HL-60 (cell line): ENCODE measurements around the gene GJC3.

ENCODE experiments used
- POLR2AphosphoS5 ChIP-seq: IDR thresholded peaks from 2 replicates; pipeline ENCODE4 v1.6.1; 2012; ENCODE audit warnings: low read depth
- TF ChIP-seq, protein P1 (sequence below): IDR thresholded peaks from one replicate; pipeline ENCODE4 v1.5.1; 2011; ENCODE audit warnings: low read length, control low read depth, inconsistent platforms; ENCODE audit not compliant: insufficient read depth
- TF ChIP-seq, protein P2 (sequence below): IDR thresholded peaks from 2 replicates; pipeline ENCODE4 v1.6.1; 2012; ENCODE audit warnings: low read depth; ENCODE audit not compliant: insufficient replicate concordance

DNA sequence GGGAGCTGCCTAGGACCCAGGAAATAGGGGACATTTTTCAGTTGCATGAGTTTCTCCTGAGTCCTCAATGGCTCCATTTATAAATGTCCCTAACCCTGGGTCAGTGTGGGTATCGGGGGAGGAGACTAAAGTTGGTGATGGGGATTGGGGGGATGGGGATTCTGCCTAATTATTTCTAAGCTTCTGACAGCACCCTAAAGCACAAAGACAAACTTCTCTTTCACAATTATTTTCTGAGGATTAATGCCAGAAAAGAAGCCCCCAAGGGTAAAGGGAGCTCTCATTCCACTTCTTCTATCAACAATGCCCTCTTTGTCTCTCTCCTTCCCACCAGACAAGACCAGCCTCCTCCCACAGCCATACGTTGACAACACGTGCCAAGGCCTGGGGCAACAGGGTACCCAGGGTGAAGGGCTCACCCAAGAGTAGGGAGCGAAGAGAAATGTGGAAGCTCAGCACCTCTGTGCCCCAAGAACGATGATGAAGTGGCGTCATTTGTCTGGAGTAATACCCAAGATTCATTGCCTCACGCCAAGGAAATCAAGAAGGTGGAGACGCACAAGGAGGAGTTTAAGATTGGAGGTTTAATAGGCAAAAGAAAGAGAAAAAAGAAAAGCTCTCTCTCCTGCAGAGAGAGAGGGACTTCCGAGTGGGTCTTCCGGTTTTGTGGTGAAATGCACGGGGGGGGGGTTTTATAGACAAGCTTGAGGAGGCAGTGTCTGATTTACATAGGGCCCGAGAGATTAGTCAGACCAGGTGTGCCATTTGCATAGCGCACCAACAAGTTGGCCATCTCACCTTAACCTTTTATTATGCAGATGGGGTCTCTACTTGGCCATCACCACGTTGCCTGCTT, 14.4 kb upstream of the GJC3 start:
- TF ChIP-seq, protein P1, sequence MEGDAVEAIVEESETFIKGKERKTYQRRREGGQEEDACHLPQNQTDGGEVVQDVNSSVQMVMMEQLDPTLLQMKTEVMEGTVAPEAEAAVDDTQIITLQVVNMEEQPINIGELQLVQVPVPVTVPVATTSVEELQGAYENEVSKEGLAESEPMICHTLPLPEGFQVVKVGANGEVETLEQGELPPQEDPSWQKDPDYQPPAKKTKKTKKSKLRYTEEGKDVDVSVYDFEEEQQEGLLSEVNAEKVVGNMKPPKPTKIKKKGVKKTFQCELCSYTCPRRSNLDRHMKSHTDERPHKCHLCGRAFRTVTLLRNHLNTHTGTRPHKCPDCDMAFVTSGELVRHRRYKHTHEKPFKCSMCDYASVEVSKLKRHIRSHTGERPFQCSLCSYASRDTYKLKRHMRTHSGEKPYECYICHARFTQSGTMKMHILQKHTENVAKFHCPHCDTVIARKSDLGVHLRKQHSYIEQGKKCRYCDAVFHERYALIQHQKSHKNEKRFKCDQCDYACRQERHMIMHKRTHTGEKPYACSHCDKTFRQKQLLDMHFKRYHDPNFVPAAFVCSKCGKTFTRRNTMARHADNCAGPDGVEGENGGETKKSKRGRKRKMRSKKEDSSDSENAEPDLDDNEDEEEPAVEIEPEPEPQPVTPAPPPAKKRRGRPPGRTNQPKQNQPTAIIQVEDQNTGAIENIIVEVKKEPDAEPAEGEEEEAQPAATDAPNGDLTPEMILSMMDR = no peak
- TF ChIP-seq POLR2AphosphoS5 = no peak
- TF ChIP-seq, protein P2, sequence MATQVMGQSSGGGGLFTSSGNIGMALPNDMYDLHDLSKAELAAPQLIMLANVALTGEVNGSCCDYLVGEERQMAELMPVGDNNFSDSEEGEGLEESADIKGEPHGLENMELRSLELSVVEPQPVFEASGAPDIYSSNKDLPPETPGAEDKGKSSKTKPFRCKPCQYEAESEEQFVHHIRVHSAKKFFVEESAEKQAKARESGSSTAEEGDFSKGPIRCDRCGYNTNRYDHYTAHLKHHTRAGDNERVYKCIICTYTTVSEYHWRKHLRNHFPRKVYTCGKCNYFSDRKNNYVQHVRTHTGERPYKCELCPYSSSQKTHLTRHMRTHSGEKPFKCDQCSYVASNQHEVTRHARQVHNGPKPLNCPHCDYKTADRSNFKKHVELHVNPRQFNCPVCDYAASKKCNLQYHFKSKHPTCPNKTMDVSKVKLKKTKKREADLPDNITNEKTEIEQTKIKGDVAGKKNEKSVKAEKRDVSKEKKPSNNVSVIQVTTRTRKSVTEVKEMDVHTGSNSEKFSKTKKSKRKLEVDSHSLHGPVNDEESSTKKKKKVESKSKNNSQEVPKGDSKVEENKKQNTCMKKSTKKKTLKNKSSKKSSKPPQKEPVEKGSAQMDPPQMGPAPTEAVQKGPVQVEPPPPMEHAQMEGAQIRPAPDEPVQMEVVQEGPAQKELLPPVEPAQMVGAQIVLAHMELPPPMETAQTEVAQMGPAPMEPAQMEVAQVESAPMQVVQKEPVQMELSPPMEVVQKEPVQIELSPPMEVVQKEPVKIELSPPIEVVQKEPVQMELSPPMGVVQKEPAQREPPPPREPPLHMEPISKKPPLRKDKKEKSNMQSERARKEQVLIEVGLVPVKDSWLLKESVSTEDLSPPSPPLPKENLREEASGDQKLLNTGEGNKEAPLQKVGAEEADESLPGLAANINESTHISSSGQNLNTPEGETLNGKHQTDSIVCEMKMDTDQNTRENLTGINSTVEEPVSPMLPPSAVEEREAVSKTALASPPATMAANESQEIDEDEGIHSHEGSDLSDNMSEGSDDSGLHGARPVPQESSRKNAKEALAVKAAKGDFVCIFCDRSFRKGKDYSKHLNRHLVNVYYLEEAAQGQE = no peak
